NCI-H345 (cell line): ENCODE results near the gene RNMT.

Source experiments
- DNase-seq: peaks from one replicate; lab custom pipeline; 2025; lab: John Stamatoyannopoulos, UW

Gene RNMT

GRCh38 chr18:13811993-13812392 lies 85.5 kb downstream of the RNMT start:
- no peak for DNase-seq

GRCh38 chr18:13813271-13813849 lies 86.9 kb downstream of the RNMT start:
- peak; percentile 58 for DNase-seq
